A673 (cell line): ENCODE measurements around the gene RALGAPA1.

Source experiments
- EZH2 ChIP-seq: fragments of 200-600 bp; sonication (generic); IDR thresholded peaks from 2 replicates; pipeline ENCODE4 v1.6.1; 2017; ENCODE audit warnings: borderline replicate concordance, low read depth, mild to moderate bottlenecking, mixed read lengths, antibody characterized with exemption, low read length; ENCODE audit not compliant: poor library complexity, severe bottlenecking
- TF ChIP-seq, protein P1 (sequence below): fragments of 300-800, 200-600 bp; sonication (generic); conservative IDR thresholded peaks from 2 replicates; pipeline ENCODE4 v1.5.1; 2017; ENCODE audit warnings: low read depth, mild to moderate bottlenecking, antibody characterized with exemption, low read length, moderate library complexity, mixed read lengths

- TF ChIP-seq, protein P1, sequence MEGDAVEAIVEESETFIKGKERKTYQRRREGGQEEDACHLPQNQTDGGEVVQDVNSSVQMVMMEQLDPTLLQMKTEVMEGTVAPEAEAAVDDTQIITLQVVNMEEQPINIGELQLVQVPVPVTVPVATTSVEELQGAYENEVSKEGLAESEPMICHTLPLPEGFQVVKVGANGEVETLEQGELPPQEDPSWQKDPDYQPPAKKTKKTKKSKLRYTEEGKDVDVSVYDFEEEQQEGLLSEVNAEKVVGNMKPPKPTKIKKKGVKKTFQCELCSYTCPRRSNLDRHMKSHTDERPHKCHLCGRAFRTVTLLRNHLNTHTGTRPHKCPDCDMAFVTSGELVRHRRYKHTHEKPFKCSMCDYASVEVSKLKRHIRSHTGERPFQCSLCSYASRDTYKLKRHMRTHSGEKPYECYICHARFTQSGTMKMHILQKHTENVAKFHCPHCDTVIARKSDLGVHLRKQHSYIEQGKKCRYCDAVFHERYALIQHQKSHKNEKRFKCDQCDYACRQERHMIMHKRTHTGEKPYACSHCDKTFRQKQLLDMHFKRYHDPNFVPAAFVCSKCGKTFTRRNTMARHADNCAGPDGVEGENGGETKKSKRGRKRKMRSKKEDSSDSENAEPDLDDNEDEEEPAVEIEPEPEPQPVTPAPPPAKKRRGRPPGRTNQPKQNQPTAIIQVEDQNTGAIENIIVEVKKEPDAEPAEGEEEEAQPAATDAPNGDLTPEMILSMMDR: no peak
- TF ChIP-seq EZH2: no peak
These were observed 235.2 kb downstream of the RALGAPA1 start for GRCh38 chr14:35573911-35574310.
